GM23248 (cell line): ENCODE data around the gene VSIG1.

ENCODE experiments used
- EZH2 ChIP-seq: fragments of 200-600 bp; sonication (generic); IDR thresholded peaks from 2 replicates; pipeline ENCODE4 v1.6.1; 2018; ENCODE audit warnings: antibody characterized with exemption, mild to moderate bottlenecking; ENCODE audit not compliant: insufficient read depth, poor library complexity, severe bottlenecking
- EZH2phosphoT487 ChIP-seq: fragments of 200-600 bp; sonication (generic); IDR thresholded peaks from 2 replicates; pipeline ENCODE4 v1.6.1; 2018; ENCODE audit warnings: antibody characterized with exemption, moderate library complexity, mild to moderate bottlenecking, low read depth; ENCODE audit not compliant: insufficient read depth

DNA sequence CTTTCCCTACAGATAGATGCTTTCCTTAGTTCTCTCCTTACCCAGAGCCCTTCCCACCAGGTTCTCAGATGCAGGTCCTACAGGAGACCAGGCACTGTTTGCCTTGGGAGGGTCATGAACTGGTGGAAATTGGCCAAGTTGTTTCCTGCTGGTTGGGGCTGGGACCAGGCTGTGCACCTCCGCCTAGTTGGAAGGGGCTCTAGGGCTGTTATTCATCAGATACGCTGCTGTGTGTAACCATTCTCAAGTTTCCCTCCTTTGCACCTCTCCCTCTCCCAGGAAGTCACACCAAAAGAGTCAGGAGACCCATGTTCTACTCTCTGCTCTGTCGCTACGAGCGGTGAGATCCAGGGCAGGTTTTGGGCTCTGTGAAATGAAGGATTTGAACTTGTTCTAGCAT is 11.9 kb upstream of the VSIG1 start:
- TF ChIP-seq EZH2phosphoT487 (no peak), EZH2 (no peak)
